Keratinocyte (primary cell): Measurements from ENCODE around the gene STK24.

ENCODE experiments used
- CTCF ChIP-seq, 3 experiments: IDR thresholded peaks in 1 of 3; conservative IDR thresholded peaks in 1 of 3; optimal IDR thresholded peaks in 1 of 3; 2 replicates in 2 of 3; 3 replicates in 1 of 3; pipeline versions ENCODE3 to v1.5.1; 2011; ENCODE audit warnings: low read length in 3 of 3, mild to moderate bottlenecking in 3 of 3, moderate library complexity in 2 of 3, control low read depth in 1 of 3, inconsistent platforms in 1 of 3; ENCODE audit not compliant: insufficient read depth in 2 of 3; ENCODE audit errors: extremely low read depth in 1 of 3
- EZH2 ChIP-seq: IDR thresholded peaks from one replicate; pipeline ENCODE4 v1.6.1; 2012; ENCODE audit warnings: inconsistent platforms, mild to moderate bottlenecking, low read length, moderate library complexity

- TF ChIP-seq CTCF (optimal IDR thresholded peaks at IDR 0.05 in 1 of 3, IDR thresholded peaks at IDR 0.05 in 1 of 3, conservative IDR thresholded peaks at IDR 0.05 in 1 of 3; ENCODE audit: extremely low read depth in 1 of 3, insufficient read depth in 2 of 3, low read length in 3 of 3) (no peak), EZH2 (no peak)
Observed at GRCh38 chr13:98399756-98400155, 177.2 kb downstream of the STK24 start.
